WERI-Rb-1 (cell line): Measurements from ENCODE around the gene GRAMD1A.

Experiments
- DNase-seq: peaks from one replicate; pipeline ENCODE4 v3.0.0-alpha.2; 2020
- H3K27ac ChIP-seq: fragments of 250-450 bp; sonication (Bioruptor Pico); 2 replicates; pipeline ENCODE4 v1.5.1; 2020; ENCODE audit warnings: mild to moderate bottlenecking, moderate library complexity
- H3K27me3 ChIP-seq: fragments of 250-450 bp; sonication (Bioruptor Pico); 2 replicates; pipeline ENCODE4 v1.5.1; 2021; ENCODE audit warnings: mild to moderate bottlenecking, low read depth, moderate library complexity; ENCODE audit not compliant: insufficient read depth, severe bottlenecking
- H3K36me3 ChIP-seq: fragments of 250-450 bp; sonication (Bioruptor Pico); 2 replicates; pipeline ENCODE4 v1.5.1; 2020; ENCODE audit warnings: mild to moderate bottlenecking, moderate library complexity
- H3K4me3 ChIP-seq: 2 replicates; pipeline ENCODE4 v1.5.1; 2011; ENCODE audit warnings: low read depth, mild to moderate bottlenecking, control low read depth, low read length
- H3K9me3 ChIP-seq: fragments of 250-450 bp; sonication (Bioruptor Pico); 2 replicates; pipeline ENCODE4 v1.5.1; 2021; ENCODE audit warnings: mild to moderate bottlenecking, moderate library complexity; ENCODE audit not compliant: severe bottlenecking
- CTCF ChIP-seq: IDR thresholded peaks from 2 replicates; pipeline ENCODE4 v1.5.1; 2011; ENCODE audit warnings: low read depth, mild to moderate bottlenecking, control low read depth, inconsistent platforms, low read length

Gene GRAMD1A

GRCh38 chr19:35054626-35055025 is 54.5 kb downstream of the GRAMD1A start:
- H3K9me3 ChIP-seq = no peaks in the 10 kb centered on the region
- H3K27ac ChIP-seq = no peak overlapping the region

GRCh38 chr19:35055715-35056179 is 55.6 kb downstream of the GRAMD1A start:
- Histone ChIP-seq H3K36me3 (no peaks in the 10 kb centered on the region), H3K27me3 (no peaks in the 10 kb centered on the region), H3K9me3 (no peaks in the 10 kb centered on the region), H3K27ac (peak overlapping the region; percentile 62), H3K4me3 (no peak overlapping the region)
- TF ChIP-seq CTCF = peak; percentile 81
- peak; percentile 83 for DNase-seq

More at GRCh38 chr19:35054626-35055025, 54.5 kb downstream of the GRAMD1A start:
- Histone ChIP-seq H3K36me3 (peaks cover 3% of the 10 kb centered on the region), H3K4me3 (no peak overlapping the region), H3K27me3 (no peaks in the 10 kb centered on the region)
- TF ChIP-seq CTCF = no peak
- no peak for DNase-seq

- DNase-seq = peak; percentile 66
- H3K27ac ChIP-seq = peak overlapping the region; percentile 62
- H3K4me3 ChIP-seq = no peak overlapping the region
- no peaks in the 10 kb centered on the region for H3K27me3 ChIP-seq
- no peaks in the 10 kb centered on the region for H3K36me3 ChIP-seq
- H3K9me3 ChIP-seq = no peaks in the 10 kb centered on the region
- TF ChIP-seq CTCF = no peak
Observed at GRCh38 chr19:35056513-35057063, 56.5 kb downstream of the GRAMD1A start.

GRCh38 chr19:35058370-35058769 is 58.2 kb downstream of the GRAMD1A start:
- DNase-seq = no peak
- no peak for TF ChIP-seq CTCF
- Histone ChIP-seq H3K36me3 (no peaks in the 10 kb centered on the region), H3K4me3 (no peak overlapping the region), H3K27ac (no peak overlapping the region), H3K9me3 (no peaks in the 10 kb centered on the region), H3K27me3 (no peaks in the 10 kb centered on the region)

- Histone ChIP-seq H3K27ac (no peak overlapping the region), H3K9me3 (no peaks in the 10 kb centered on the region), H3K36me3 (no peaks in the 10 kb centered on the region), H3K4me3 (no peak overlapping the region), H3K27me3 (no peaks in the 10 kb centered on the region)
- DNase-seq = no peak
- no peak for TF ChIP-seq CTCF
Observed at GRCh38 chr19:35059006-35059798, 59.1 kb downstream of the GRAMD1A start.
